Right cardiac atrium (tissue), 5 donors: Measurements from ENCODE around the gene SLC17A3. TPM values are rescaled to one million over a fixed set of nuclear protein-coding genes. Genes with fewer than 3 reads are reported as not detected.

ENCODE experiments used
- ATAC-seq, 2 donors: fragments of 200-7000 bp; cut with Tn5 transposase; one replicate each; pipeline versions ENCODE4 v1.8.0 to v1.9.1; 2020; ENCODE audit warnings: moderate library complexity in 2 of 2, mild to moderate bottlenecking in 1 of 2
- DNase-seq, 3 donors: peaks; one replicate each; pipeline ENCODE4 v3.0.0-alpha.2; 2020
- H3K27ac ChIP-seq: one replicate; pipeline ENCODE4 v1.5.1; 2013; ENCODE audit warnings: mild to moderate bottlenecking, low read length, control low read depth, moderate library complexity
- H3K27me3 ChIP-seq: one replicate; pipeline ENCODE4 v1.6.1; 2013; ENCODE audit not compliant: control insufficient read depth, insufficient read depth
- H3K4me1 ChIP-seq: one replicate; pipeline ENCODE4 v1.6.1; 2013; ENCODE audit warnings: low read length; ENCODE audit not compliant: control insufficient read depth, insufficient read depth
- H3K4me3 ChIP-seq: one replicate; pipeline ENCODE4 v1.5.1; 2013; ENCODE audit warnings: low read length, control low read depth
- H3K9me3 ChIP-seq: one replicate; pipeline ENCODE4 v1.6.1; 2013; ENCODE audit warnings: low read length; ENCODE audit not compliant: control insufficient read depth
- WGBS: extraction: QIAGEN DNeasy Blood & Tissue Kit; methylation state at CpG from one replicate; pipeline ENCODE4 v1.1.7; 2013; 5-methylcytosine and 5-hydroxymethylcytosine counted together
- intact Hi-C, 4 donors: fragments of 100-400 bp; cut with DNase I; formaldehyde crosslinking; loops; one replicate each; pipeline versions ENCODE4 v1.11.0 to v1.14.0; 2022 to 2023
- long read RNA-seq, 4 donors: library from polyadenylated mRNA; unstranded; transcript quantifications; one replicate each; pipeline ENCODE4 v2.0.0, GENCODE V29; 2020 to 2021
- polyA plus RNA-seq: library from polyadenylated mRNA; stranded (reverse); fragments of 200-250 nt; gene quantifications from one replicate; pipeline ENCODE4 v1.2.3, GENCODE V29; 2013
- total RNA-seq, 4 donors: library from RNA; stranded (reverse); fragmentation: NEBNext Ultra II Directional; extraction: Animal tissue kit (Norgen Biotek cat#: 25700); gene quantifications; one replicate each; pipeline ENCODE4 v1.2.1, GENCODE V29; 2021
- donor health status: healthy with polysubstance abuse.
- donor health status: DM: no; HTN: yes; CAD: no.
- donor health status: DM: no; HTN: no; CAD: no.
- donor health status: DM: no; HTN: yes; CAD: no; lungs with severe emphysema.
- donor health status: DM: yes; HTN: yes; CAD: no.

The SLC17A3 gene
- total RNA-seq = under 1 TPM in 1 of 4 donors, not detected in 3; 0.34 TPM
- not detected for polyA plus RNA-seq
- long read RNA-seq, donor 1 = 0 reads
- long read RNA-seq, donor 2 = 0 reads
- long read RNA-seq, donor 3, partial matches to known transcripts = 0 of 2 reads
- long read RNA-seq, donor 3, other reads (novel, unspliced or antisense) = 2 of 2 reads
- long read RNA-seq, donor 4 = 0 reads

GRCh38 chr6:25874118-25874517 is at the start of gene SLC17A3:
TSS of gene SLC17A3 (minus strand) at chr6:25874243. CDS start at chr6:25868387, 5,856 bp downstream.
- intact Hi-C loops = no loop called here
- Histone ChIP-seq H3K4me1 (no peaks in the 10 kb centered on the region), H3K27ac (no peak within 1 kb of the TSS), H3K27me3 (no peaks in the 10 kb centered on the region), H3K4me3 (no peak within 1 kb of the TSS), H3K9me3 (no peaks in the 10 kb centered on the region)
- WGBS = 95% methylated on average over 3 of the region's 3 CpGs
- DNase-seq (no peak), ATAC-seq (no peak)

- H3K27ac ChIP-seq = no peak overlapping the region
- no peaks in the 10 kb centered on the region for H3K9me3 ChIP-seq
- H3K4me3 ChIP-seq = no peak overlapping the region
- peak in 1 of 3 donors; percentile 18 for DNase-seq
- WGBS = 50% methylated on average over 2 of the region's 2 CpGs
- peak; percentile 79 to 86 for ATAC-seq
- H3K27me3 ChIP-seq = no peaks in the 10 kb centered on the region
- no peaks in the 10 kb centered on the region for H3K4me1 ChIP-seq
- intact Hi-C loops = no loop called here
Observed at GRCh38 chr6:25922301-25922700, 48.3 kb upstream of the SLC17A3 start.

- H3K27me3 ChIP-seq = no peaks in the 10 kb centered on the region
- no peak overlapping the region for H3K27ac ChIP-seq
Observed at GRCh38 chr6:25921525-25922203, 47.6 kb upstream of the SLC17A3 start.

GRCh38 chr6:25919657-25920056 is 45.6 kb upstream of the SLC17A3 start:
- intact Hi-C loops = no loop called here
- WGBS = 84% methylated on average over 5 of the region's 5 CpGs
- ATAC-seq = no peak

More at GRCh38 chr6:25921525-25922203, 47.6 kb upstream of the SLC17A3 start:
- ATAC-seq (no peak), DNase-seq (no peak)
- no peaks in the 10 kb centered on the region for H3K9me3 ChIP-seq
- no peak overlapping the region for H3K4me3 ChIP-seq
- no peaks in the 10 kb centered on the region for H3K4me1 ChIP-seq
- intact Hi-C loops = no loop called here

GRCh38 chr6:25918083-25918683 is 44.1 kb upstream of the SLC17A3 start:
- intact Hi-C loops = no loop called here
- H3K27me3 ChIP-seq = no peaks in the 10 kb centered on the region
- H3K9me3 ChIP-seq = no peaks in the 10 kb centered on the region
- H3K4me1 ChIP-seq = no peaks in the 10 kb centered on the region
- H3K4me3 ChIP-seq = no peak overlapping the region
- no peak for ATAC-seq
- H3K27ac ChIP-seq = no peak overlapping the region
- no peak for DNase-seq
- 72% methylated on average over 5 of the region's 5 CpGs for WGBS

More at GRCh38 chr6:25919657-25920056, 45.6 kb upstream of the SLC17A3 start:
- no peak overlapping the region for H3K27ac ChIP-seq
- no peaks in the 10 kb centered on the region for H3K9me3 ChIP-seq
- no peak for DNase-seq
- H3K4me3 ChIP-seq = no peak overlapping the region
- H3K4me1 ChIP-seq = no peaks in the 10 kb centered on the region
- H3K27me3 ChIP-seq = no peaks in the 10 kb centered on the region

GRCh38 chr6:25916789-25917490 is 42.9 kb upstream of the SLC17A3 start:
- no peak for DNase-seq
- 82% methylated on average over 7 of the region's 7 CpGs for WGBS
- intact Hi-C loops = no loop called here

GRCh38 chr6:25916330-25916729 is 42.3 kb upstream of the SLC17A3 start:
- DNase-seq (no peak), ATAC-seq (no peak)
- H3K27me3 ChIP-seq = no peaks in the 10 kb centered on the region
- no peaks in the 10 kb centered on the region for H3K9me3 ChIP-seq
- WGBS = 73% methylated on average over 3 of the region's 3 CpGs
- intact Hi-C loops = no loop called here
- no peak overlapping the region for H3K27ac ChIP-seq
- no peaks in the 10 kb centered on the region for H3K4me1 ChIP-seq
- no peak overlapping the region for H3K4me3 ChIP-seq

More at GRCh38 chr6:25916789-25917490, 42.9 kb upstream of the SLC17A3 start:
- Histone ChIP-seq H3K27ac (no peak overlapping the region), H3K27me3 (no peaks in the 10 kb centered on the region), H3K4me1 (no peaks in the 10 kb centered on the region), H3K4me3 (no peak overlapping the region), H3K9me3 (no peaks in the 10 kb centered on the region)
- no peak for ATAC-seq

- no peaks in the 10 kb centered on the region for H3K4me1 ChIP-seq
- intact Hi-C loops = no loop called here
- no peaks in the 10 kb centered on the region for H3K27me3 ChIP-seq
- no peaks in the 10 kb centered on the region for H3K9me3 ChIP-seq
- DNase-seq = no peak
- ATAC-seq = no peak
- H3K27ac ChIP-seq = no peak overlapping the region
- H3K4me3 ChIP-seq = no peak overlapping the region
- WGBS = 77% methylated on average over 3 of the region's 3 CpGs
Observed at GRCh38 chr6:25913741-25914140, 39.7 kb upstream of the SLC17A3 start.

GRCh38 chr6:25911351-25911750 is 37.3 kb upstream of the SLC17A3 start:
- H3K4me1 ChIP-seq = no peaks in the 10 kb centered on the region
- H3K4me3 ChIP-seq = no peak overlapping the region
- DNase-seq = no peak
- ATAC-seq = no peak
- no peak overlapping the region for H3K27ac ChIP-seq
- no peaks in the 10 kb centered on the region for H3K9me3 ChIP-seq
- 83% methylated on average over 4 of the region's 4 CpGs for WGBS
- no peaks in the 10 kb centered on the region for H3K27me3 ChIP-seq
- intact Hi-C loops = no loop called here

GRCh38 chr6:25907475-25908014 is 33.5 kb upstream of the SLC17A3 start:
- 66% methylated on average over 1 of the region's 1 CpG for WGBS
- DNase-seq = no peak
- intact Hi-C loops = no loop called here
- Histone ChIP-seq H3K27me3 (no peaks in the 10 kb centered on the region), H3K27ac (no peak overlapping the region), H3K4me3 (no peak overlapping the region), H3K9me3 (no peaks in the 10 kb centered on the region), H3K4me1 (no peaks in the 10 kb centered on the region)
- no peak for ATAC-seq
